NCI-H1048 (cell line): ENCODE data around the gene CRB2.

Experiments
- DNase-seq: peaks from one replicate; lab custom pipeline; 2025; lab: John Stamatoyannopoulos, UW

Gene CRB2

DNA sequence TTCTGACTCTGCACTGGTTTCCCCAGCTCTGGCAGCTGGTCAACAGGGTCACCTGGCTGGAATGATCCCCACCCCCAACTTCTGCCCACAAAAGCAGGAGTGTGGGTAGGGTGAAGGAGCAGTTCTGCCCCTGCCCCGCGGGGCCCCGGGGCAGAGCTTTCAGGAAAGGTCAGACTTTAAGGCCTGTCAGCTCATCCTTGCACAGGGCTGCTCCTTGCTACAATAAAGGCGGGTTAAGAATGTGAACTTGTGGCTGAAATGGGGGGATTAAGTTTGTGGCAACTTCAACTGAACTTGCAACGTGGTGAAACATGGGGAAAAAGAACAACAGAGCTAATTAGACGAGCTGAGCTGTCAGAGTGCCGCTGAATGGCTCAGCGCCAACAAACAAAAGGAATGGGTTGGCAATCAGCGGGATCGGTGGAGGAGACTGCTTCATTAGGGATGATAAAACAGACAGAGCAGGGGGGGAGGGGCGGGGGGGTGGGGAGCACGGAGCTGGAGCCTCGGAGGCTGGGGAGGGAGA is 50.8 kb downstream of the CRB2 start:
- DNase-seq = no peak

DNA sequence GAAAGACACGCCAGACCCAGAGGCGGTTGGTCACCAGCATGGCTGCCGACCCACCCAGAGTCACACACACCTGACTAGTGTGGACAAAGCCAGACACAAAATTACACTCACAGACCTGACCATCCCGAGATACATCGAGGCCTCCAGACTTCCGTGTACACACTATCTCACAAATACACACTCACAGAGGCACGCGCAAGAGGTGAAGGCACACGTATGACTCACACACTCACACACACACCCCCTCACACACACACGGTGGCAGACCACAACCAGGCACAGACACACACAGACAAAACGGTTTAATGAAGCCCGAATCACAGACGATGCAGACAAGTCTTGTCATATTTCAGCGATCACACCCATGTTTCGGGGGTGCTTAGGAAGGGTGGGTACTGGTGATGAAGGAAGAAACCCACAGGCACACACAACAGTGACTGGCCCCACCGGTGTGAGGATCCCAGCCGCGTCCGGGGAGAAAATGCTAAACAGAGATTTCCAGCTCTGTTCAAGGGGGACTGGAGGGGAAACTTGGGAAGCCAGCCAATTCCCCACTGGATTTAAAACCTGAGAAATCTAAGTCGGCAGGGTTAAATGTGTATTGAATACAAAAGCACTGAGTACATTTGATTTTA is 51.3 kb downstream of the CRB2 start:
- no peak for DNase-seq

DNA sequence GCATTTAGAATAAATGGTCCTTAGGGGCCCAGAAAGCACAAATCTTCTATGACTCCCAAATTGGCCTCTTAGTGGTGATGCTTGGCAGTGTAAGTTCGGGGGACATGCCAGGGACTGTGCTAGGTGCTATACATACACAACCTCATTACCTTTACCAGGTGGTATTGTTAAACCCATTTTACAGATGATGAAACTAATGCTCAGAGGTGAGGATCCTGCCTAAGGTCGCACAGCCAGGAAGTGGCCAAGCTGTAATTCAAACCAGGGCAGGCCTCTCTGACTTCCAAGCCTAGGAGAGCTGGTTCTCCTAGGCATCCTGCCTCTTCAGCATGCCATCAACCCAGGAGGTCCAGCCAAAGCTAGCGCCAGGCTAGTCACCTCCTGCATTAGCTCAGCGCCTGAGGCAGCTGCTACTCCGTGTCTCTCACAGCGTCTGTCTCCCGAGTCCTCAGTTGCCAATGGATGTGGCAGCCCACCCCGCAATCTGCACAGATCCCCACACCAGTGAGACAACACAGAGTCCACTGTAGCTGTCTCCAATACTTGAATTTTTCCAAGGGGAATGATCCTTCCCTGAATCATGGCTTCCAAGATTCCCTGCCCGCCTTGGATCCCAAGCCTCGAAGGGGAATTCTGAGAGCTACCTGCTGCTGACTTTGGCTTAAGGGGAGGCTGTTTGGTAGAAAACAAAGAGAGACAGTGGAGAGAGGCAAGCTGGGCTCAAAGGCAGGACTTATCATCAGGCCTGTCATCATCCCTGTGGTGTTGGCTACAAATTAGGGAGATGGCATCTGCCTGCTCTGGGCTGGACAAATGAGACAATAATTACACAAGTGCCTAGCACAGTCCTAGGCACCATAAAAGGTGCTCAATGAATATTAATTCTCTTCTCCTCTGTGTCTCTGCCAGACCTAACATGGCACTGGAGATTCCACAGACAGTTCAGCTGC is 52.6 kb downstream of the CRB2 start:
- DNase-seq = no peak

DNA sequence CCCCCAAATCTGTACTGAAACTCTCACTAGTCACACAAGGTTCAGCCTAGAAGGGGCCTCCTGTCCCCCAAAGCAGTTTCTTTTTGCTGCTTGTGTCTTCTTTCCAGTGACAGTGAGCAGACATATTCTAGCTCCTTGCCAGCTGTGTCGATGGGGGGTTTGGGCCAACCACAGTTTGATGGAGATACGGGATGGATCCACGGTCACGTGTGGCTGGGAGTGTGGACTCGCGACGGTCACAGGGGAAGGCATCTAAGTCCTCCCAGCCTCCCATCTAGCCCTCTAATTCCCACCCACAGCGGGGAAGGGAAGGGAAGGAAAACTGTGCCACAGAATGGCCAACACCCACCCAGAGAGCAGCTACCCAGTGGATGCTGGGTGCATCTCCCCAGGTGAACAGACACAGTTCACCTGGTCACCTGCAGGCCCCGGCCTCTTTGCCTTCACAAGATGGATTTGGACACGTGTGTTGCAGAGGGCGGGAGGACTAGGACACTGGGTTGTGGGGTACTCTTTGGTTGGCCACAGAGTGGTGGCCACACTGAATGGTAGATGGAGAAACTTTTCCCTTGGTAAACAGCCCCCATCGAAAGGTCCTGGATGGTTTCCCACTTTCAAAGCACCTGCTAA is 54.4 kb downstream of the CRB2 start:
- DNase-seq = no peak

DNA sequence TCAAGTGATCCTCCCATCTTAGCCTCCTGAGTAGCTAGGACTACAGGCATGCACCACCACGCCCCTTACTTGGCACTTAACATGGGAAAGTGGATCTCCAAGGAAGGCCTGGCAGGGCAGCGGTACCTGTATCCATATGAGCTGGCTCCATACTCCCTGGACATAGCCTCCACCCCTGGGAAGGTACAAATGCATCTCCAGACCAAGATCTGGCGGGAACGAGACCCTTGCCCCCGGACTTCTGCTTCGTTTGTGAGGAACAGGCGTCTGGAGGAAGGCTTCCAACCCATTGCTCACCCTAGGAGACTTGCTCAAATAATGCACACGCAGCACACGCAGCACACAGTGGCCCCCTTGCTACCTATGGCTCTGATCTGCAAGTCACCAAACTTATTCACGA is 55.2 kb downstream of the CRB2 start:
- DNase-seq = no peak

DNA sequence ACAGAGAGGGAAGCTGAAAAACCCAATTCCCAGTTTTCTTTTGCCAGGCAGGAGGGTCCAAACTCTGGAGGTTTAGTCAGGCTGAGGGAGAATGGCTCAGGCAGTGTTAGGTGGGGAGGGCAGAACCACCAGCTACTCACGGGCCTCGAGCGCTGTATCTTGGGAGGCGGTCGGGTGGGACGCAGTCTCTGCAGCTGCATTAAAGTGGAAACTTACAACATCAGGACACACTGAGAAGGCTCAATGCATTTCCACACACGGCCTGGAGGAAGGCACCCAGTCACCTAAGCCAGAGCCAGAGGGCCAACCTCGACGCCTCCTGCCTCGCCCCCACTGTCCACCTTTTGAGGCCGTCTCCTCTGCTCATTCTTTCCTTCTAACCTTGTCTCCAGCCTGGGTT is 55.6 kb downstream of the CRB2 start:
- no peak for DNase-seq

DNA sequence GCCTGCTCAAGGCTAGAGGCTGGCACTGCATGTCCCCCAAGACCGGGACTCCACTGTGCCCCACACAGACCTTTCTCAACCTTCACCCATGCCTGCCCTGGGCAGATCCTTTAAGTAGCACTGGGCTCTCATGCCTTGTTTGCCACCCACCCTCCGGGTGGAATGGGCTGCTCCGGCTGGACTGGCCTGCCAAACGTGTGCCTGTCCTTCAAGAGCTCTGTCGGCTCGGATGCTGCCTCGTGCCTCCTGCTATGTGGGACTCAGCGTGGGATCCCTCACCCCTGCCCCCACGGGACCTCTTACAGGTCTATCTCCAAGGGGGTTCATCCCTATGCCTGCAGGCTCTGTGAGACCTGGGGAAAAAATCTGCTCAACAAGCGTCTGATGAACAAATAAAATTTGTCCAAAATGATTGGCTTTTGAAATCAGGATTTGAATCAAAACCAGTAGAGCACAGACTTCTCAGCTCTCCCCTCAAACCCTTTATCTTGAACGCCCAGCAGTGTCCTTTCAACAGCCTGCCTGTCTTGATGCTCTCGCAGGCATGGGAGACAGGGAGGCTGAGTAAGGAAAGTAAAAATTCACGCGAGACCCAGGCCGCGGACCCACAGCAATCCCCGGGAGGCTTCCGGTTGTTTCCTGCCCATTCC is 56.3 kb downstream of the CRB2 start:
- no peak for DNase-seq

DNA sequence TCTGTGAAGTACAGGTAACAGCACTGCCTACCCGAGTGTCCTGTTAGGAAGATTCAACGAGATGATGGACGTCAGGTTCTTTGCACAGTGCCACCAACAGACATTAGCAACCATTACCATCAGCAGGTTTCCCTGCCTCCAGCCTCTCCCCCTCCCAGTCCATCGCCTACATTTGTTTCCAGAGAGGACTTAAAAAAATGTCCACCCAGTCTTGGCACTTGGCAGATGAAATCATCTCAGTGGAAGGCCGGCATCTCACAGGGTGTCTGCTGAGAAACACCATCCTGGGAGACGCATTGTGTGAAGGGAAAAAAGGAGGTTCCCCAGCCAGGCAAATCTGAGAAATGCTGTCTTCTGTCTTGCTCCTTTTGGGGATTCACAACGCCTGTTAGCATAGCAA is 58.2 kb downstream of the CRB2 start:
- DNase-seq = no peak

DNA sequence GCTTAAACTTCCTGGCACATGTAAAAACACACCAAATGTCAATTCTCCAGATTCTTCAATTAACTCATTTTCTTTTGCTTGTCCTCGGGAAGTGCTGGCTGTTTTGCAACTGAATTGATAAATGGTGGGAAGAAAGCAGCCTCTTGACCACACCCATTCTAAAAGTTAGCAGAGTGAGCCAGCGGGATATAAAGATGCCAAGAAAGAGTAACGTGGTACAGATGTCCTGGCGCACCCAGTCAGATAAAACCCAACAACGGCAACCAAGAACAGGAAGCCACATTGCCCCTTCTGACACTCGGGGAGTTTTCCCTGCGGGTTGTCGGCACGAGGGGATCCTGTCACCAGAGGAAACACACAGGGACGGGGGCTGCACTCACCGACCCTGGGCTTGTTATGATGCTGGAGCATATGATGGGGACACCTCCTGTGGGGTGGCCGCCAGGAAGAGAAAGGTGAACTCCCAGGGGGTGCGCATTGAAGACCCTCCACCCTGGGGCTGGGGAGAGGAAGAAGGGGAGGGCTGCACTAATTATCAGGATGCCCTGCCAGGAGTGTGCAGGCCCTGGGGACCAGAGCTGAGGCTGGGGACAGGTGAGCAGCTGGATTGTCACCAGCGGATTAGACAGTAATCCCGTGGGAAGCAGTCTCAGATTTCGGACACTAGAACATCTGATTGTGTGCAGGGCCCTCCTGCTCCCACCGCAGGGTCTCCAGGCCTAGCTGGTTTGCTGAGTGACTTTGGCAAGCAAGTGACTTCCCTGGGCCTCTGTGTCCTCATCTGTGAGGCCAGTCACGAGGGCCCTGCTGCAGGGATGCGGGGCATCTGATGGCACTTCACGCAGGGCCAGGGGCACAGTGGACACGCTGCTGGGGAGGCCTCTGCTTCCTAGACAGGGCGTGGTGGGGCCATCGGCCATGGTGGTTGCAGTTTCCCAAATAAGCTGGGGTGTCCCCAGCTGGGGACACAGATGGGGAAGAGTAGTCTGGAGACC is 59.2 kb downstream of the CRB2 start:
- no peak for DNase-seq

DNA sequence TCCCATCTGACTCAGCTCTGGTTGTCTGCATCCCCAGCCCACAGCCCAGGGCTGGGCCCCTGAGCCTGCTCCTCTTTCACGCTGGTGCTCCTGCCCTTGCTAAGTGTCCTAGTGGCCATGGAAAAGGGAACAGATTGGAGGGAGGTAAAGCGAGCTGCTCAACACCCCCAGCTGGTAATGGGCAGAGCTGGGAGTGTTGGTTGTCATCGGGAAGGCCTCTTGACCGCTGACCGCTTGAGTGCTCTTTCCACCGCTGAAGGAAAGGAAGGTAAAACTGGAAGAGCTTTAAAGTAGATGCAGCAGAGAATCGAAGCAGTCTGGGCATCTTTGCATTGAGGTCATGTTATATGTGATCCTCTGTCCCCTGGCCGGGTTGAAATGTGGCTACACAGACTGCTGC is 60.2 kb downstream of the CRB2 start:
- no peak for DNase-seq

DNA sequence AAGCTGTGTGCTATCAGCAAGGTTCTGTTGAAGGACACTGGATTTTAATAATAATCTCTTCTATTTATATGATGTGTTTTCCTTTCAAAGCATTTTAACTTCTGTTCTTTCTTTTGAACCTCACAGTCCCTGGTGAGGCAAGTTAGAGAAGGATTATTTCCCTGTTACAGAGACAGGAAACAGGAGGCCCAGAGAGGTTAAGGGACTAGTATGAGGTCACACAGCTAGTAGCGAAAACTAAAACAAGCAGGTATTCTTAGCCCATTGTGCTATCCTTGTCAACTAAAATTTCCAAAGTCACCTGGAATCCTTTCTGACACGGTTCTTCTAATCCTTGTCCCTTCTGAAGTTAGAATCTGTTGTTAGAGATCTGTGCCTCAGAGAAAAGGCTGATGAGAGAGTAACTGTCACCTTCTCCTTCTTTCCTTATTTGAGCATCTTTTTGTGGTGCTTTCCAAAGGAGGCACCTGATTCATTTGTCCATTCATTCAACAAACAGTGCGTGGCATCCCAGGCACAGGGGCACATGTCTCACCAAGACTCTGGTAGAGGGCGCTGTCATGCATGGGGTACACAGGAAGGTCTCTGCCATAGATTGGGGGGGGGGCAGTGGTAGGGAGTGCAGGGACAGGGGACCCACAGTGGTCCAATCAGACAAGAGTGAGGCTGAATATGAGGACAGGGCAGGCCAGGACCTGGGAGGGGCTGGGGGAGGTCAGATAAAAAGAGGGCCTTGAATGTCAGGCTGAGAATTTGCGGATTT is 61.5 kb downstream of the CRB2 start:
- DNase-seq = no peak

DNA sequence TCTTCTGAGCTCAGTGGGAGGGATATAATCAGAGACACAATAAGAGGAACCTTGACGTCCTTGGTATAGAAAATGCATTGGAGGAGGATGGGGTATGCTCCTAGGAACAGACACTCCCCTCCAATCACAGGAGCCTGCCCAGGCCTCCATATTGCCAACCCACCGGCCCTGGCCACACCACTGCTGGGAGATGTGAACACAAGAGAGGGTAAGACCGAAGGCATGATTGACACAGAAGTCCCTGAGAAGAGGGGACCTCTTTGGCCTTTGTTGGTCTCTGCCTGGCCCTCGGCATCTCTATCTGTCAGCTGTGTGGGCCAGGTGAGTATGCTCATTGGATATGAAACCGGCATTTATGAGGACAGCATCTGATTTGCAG is 62.0 kb downstream of the CRB2 start:
- DNase-seq = no peak

DNA sequence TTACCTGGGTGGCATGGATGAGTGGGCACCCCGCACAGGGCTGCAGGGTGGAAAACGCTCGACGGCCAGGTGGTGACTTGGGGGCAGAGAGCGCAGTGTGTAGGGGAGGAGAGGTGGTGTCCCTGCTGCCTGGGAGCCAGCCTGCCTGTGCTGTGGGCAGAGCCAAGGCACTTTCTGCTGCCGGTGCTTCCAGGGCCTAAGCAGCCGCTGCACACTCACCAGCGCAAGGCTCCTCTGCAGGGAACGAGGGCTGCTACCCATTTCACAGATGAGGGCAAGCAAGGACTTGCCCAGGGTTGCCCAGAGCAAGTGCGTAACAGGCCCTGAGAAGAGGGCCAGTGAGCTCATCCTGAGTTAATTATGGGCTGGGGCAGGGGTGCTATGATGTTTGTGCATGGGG is 62.5 kb downstream of the CRB2 start:
- no peak for DNase-seq

DNA sequence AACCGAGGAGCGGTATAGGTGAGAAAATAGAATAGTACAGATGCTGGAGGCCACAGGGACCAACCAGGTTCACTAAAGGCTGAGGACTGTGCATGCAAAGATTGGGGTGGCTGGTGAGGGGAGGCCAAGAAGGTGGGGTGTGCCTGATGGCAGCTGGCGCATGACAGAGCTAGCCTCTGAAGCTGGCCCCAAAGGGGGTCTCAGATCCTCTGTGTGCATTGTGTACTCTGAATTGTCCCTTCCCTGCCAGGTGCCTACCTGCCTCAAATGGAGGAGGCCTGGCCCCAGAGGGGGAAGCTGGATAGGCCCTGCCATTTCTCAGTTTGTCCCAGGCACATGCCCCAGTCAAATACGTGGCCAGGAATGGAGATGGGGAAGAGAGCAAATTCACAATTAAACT is 63.1 kb downstream of the CRB2 start:
- DNase-seq = no peak

DNA sequence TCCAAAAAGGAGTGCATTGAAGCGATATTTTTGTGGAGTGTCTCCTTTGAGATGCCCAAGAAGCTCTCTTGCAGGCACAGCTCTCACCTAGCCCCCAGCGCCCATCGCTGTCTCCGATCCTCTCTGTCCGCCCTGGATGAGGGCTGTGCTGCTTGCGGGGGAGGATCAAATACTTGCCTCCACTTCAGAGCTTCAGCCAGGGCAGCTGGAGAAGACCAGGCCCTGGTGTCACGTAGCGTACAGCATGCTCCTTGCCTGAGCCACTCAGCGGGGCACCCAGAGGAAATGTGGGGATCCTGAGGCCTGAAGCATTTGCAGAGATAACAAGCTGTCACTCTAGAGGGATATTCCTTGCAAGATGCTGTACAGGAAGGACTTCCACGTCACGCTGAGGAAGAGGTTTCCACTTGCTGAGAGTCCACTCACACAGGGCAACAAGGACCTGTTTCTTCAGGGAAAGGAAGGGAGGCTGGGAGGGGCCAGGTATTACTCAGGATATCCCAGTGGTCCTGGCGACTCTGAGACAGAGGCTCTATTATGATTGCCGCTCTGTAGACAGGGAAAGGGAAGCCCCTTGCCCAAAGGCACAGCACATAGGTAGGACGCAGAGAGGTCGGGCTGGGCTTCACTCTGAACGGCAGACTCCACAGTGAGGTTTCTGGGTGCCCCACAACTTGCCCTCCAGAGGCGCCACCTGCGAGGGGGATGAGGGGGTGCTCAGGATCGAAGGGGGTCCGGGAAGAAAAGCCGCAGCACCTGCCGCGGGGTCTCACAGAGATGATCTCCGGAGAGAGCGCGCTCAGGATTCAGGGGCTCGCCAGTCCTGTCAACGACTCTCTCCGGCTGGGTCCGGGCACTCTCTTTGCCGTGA is 64.0 kb downstream of the CRB2 start:
- no peak for DNase-seq

DNA sequence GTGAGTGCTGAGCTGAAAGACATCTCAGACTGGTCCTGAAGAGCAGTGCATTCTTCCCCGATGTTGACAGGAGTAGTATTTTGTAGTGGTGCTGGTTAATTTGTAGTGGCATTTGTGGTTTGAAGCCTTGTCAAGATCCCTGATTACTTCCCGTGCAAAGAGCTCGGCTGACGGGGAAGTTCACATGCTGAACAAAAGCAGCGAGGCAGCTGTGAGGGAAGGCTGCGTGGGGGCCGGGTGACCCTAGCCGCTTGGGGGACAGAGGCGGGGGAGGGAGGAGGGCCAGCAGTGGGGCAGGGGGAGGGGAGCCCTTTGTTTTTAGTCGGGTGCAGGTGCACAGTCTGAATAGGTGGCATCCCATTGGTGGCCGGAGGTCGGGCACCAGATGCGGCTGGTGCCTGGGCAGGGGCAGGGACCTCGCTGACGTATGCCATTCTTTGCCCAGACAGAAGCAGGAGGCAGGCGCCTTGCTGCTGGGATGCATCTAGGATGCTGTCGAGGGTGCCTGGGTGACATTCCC is 64.7 kb downstream of the CRB2 start:
- DNase-seq = no peak

DNA sequence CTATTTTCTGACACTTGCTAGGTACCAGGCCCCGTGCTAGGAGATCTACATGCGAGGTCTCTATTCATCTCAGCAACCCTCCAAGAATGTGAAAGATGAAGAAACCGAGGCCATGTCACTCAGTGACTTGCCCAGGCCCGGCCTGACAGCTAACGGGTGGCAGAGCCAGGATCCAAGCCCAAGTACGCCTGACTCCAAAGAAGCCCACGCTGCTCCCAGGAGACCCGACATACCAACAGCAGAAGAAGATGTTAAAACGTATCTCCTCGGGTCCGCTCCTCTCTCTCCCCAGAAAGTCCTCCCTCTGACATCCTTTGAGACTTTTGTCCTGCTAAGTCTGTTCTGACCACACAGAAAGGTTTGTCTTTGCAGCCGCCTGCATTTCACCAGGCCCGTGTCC is 65.2 kb downstream of the CRB2 start:
- DNase-seq = no peak

DNA sequence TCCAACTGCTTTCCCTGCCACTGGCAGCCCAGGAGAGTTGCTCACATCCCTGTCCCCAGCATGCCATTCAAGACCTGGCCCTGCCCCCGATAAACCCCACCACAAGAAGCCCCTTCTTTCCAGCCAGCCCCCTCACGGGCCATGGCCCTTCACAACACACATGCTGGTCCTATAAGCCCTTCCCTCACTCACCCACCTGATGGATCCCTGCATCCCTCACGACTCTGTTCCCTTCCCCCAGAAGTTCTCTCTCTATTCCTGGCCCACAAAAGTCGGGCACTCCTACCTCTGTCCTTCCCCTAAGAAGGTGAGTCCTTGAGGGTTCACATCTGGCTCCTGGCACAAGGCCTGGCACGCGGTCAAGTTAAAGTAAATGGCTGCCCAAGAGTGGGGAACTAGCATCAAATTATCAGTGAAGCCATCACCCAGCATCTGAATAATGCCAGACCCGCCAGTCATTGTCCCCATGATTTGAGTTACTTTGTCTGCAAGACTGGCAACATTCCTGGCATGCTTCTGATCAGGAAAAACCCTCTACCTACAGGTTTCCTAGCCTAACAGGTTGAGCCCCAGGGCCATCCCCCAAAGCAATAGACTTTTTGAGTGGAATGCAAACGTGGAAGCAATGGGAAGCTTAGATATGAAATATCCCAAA is 65.9 kb downstream of the CRB2 start:
- DNase-seq = no peak
